MM.1S (cell line): ENCODE results near the gene BCL11B.

Experiments
- DNase-seq: peaks from one replicate; pipeline ENCODE4 v3.0.0-alpha.2; 2015
- H2AFZ ChIP-seq: fragments of 300-600 bp; sonication (generic); 2 replicates; pipeline ENCODE4 v1.6.0; 2016; ENCODE audit warnings: antibody characterized with exemption, low read length
- H3F3A ChIP-seq: fragments of 300-600 bp; sonication (generic); 2 replicates; pipeline ENCODE4 v1.6.1; 2016; ENCODE audit warnings: mild to moderate bottlenecking, antibody characterized with exemption, low read length, moderate library complexity, mixed read lengths; ENCODE audit not compliant: insufficient read depth
- H3K27ac ChIP-seq: fragments of 300-600 bp; sonication (generic); 2 replicates; pipeline ENCODE4 v1.5.1; 2016; ENCODE audit warnings: mild to moderate bottlenecking, low read length
- H3K27me3 ChIP-seq: fragments of 300-600 bp; sonication (generic); replicated peaks from 2 replicates; pipeline ENCODE4 v1.6.0; 2016; ENCODE audit warnings: low read length; ENCODE audit not compliant: insufficient read depth
- H3K36me3 ChIP-seq: fragments of 300-600 bp; sonication (generic); replicated peaks from 2 replicates; pipeline ENCODE4 v1.6.1; 2016; ENCODE audit warnings: mild to moderate bottlenecking, low read length, mixed read lengths; ENCODE audit not compliant: insufficient read depth
- H3K4me1 ChIP-seq: fragments of 300-600 bp; sonication (generic); 2 replicates; pipeline ENCODE4 v1.6.1; 2016; ENCODE audit warnings: low read length, mixed read lengths
- H3K4me2 ChIP-seq: fragments of 300-600 bp; sonication (generic); 2 replicates; pipeline ENCODE4 v1.6.0; 2016; ENCODE audit warnings: low read depth, low read length
- H3K4me3 ChIP-seq: fragments of 300-600 bp; sonication (generic); 2 replicates; pipeline ENCODE4 v1.5.1; 2016; ENCODE audit warnings: low read length, mixed read lengths
- H3K79me2 ChIP-seq: fragments of 300-600 bp; sonication (generic); 2 replicates; pipeline ENCODE4 v1.6.1; 2016; ENCODE audit warnings: mixed run types, low read length, mixed read lengths
- H3K9ac ChIP-seq: fragments of 300-600 bp; sonication (generic); 2 replicates; pipeline ENCODE4 v1.6.1; 2016; ENCODE audit warnings: low read length, mixed read lengths
- H3K9me2 ChIP-seq: fragments of 300-600 bp; sonication (generic); replicated peaks from 2 replicates; pipeline ENCODE4 v1.6.1; 2016; ENCODE audit warnings: mild to moderate bottlenecking, low read length, mixed read lengths; ENCODE audit not compliant: insufficient read depth
- H3K9me3 ChIP-seq: fragments of 300-600 bp; sonication (generic); replicated peaks from 2 replicates; pipeline ENCODE4 v1.6.1; 2016; ENCODE audit warnings: mild to moderate bottlenecking, low read length, mixed read lengths; ENCODE audit not compliant: insufficient read depth
- H4K20me1 ChIP-seq: fragments of 300-600 bp; sonication (generic); 2 replicates; pipeline ENCODE4 v1.6.1; 2016; ENCODE audit warnings: mild to moderate bottlenecking, low read length, moderate library complexity, mixed read lengths; ENCODE audit not compliant: insufficient read depth
- EZH2 ChIP-seq: fragments of 300-600 bp; sonication (generic); optimal IDR thresholded peaks from 2 replicates; pipeline ENCODE3; 2017; ENCODE audit warnings: low read depth, mild to moderate bottlenecking, antibody characterized with exemption, low read length, mixed read lengths
- EZH2phosphoT487 ChIP-seq: fragments of 300-600 bp; sonication (generic); IDR thresholded peaks from 2 replicates; pipeline ENCODE4 v1.6.1; 2018; ENCODE audit warnings: antibody characterized with exemption, low read length
- TF ChIP-seq, protein P1 (sequence below): fragments of 300-600 bp; sonication (generic); IDR thresholded peaks from 2 replicates; pipeline ENCODE4 v1.5.1; 2016; ENCODE audit warnings: antibody characterized with exemption, low read length, mixed read lengths

Gene BCL11B

DNA sequence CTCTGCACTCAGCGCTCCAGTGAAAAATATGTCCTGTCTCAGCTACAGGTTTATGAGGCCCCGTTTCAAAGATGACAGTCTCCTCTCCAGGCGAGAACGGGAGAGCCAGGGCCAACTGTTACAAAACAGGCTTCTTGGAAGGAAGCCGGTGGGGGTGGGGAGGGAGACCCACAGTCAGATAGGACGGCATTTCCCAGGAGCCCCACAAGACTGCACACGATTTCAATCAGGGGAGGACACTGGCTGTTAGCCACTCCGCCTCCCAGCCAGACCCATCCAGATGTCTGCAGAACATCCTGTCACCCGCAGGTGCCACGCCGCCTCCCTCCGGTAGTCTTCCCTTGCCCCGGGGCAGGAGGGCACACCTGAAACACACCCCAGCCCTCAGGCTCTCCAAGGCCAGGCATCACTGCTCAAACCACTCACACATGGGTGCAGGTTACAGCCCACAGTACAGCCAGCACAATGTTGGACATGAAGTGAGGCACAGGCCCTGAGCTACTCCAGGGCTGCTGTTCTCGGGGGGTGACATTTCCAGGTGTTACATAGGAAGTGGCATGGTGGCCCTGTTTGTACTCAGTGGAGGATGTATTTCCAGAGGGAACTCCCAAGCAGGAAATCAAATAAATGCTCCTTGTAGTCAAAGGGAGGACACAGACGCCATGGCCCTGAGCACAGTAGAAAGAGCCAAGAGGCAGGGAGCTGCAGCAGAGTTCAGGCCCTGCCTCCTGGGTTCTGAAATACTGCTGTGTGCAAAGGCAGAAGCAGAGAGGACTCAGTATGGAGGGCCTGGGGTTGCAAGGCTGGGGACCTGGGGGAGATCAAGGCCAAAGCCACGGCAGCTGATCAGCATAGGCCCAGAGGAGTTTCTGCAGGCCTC is 138.1 kb downstream of the BCL11B start:
- no peak overlapping the region for H3K9ac ChIP-seq
- H3K36me3 ChIP-seq = no peaks in the 10 kb centered on the region

DNA sequence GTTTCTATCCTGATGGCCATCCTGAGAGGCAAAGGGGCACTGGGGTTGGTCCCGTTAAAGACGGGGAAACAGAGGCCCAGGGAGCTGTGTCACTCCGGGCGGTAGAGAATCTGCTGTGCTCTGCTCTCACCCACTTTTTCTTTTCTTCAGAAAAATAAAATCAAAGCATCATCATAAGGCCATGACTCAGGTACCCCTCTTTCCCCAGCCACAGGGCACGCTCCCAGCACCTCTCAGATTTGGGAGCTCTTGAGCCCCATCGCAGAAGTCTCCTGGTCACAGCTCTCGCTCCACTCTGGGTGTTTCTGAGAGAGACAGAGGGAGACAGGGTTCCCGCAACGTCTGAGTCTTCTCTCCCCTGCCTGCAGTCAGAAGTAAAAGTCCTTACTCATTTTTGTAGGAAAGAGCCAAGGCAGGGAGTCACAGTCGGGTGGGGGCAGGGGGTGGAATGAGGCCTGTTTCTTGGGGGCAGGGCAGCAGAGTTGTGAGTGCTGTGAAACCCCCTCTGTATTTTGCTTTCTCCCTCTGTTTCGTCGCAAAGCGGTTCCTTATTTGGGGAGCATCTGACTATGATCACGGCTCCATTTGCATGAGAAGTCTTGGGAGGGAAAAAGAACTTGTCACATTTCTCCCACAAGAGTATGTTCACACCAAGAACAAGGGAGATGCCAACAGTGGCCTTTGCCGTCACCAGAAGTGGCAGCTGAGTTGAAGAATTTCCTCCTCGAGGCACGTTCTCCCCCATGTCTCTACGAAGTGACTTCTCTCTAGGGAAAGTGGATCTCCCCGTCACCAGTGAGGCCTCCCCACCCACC is 139.0 kb downstream of the BCL11B start:
- Histone ChIP-seq H3K9me3 (no peaks in the 10 kb centered on the region), H3K9me2 (no peaks in the 10 kb centered on the region), H4K20me1 (no peaks in the 10 kb centered on the region), H3K4me3 (no peak overlapping the region), H3K27ac (no peak overlapping the region), H2AFZ (no peak overlapping the region), H3F3A (no peaks in the 10 kb centered on the region), H3K4me2 (no peak overlapping the region), H3K27me3 (no peaks in the 10 kb centered on the region), H3K36me3 (no peaks in the 10 kb centered on the region), H3K9ac (no peak overlapping the region), H3K4me1 (no peaks in the 10 kb centered on the region), H3K79me2 (no peaks in the 10 kb centered on the region)
- DNase-seq = no peak
- TF ChIP-seq EZH2phosphoT487 (no peak), EZH2 (no peak)
- TF ChIP-seq, protein P1, sequence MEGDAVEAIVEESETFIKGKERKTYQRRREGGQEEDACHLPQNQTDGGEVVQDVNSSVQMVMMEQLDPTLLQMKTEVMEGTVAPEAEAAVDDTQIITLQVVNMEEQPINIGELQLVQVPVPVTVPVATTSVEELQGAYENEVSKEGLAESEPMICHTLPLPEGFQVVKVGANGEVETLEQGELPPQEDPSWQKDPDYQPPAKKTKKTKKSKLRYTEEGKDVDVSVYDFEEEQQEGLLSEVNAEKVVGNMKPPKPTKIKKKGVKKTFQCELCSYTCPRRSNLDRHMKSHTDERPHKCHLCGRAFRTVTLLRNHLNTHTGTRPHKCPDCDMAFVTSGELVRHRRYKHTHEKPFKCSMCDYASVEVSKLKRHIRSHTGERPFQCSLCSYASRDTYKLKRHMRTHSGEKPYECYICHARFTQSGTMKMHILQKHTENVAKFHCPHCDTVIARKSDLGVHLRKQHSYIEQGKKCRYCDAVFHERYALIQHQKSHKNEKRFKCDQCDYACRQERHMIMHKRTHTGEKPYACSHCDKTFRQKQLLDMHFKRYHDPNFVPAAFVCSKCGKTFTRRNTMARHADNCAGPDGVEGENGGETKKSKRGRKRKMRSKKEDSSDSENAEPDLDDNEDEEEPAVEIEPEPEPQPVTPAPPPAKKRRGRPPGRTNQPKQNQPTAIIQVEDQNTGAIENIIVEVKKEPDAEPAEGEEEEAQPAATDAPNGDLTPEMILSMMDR = no peak

More for the DNA sequence above, 138.1 kb downstream of the BCL11B start:
- no peaks in the 10 kb centered on the region for H3K9me2 ChIP-seq
- H3K9me3 ChIP-seq = no peaks in the 10 kb centered on the region
- DNase-seq = no peak
- H3K27me3 ChIP-seq = no peaks in the 10 kb centered on the region
- no peak overlapping the region for H3K4me2 ChIP-seq
- no peak overlapping the region for H3K4me3 ChIP-seq
- H3K27ac ChIP-seq = no peak overlapping the region
- no peaks in the 10 kb centered on the region for H3K79me2 ChIP-seq
- no peaks in the 10 kb centered on the region for H3F3A ChIP-seq
- H4K20me1 ChIP-seq = no peaks in the 10 kb centered on the region
- TF ChIP-seq, protein P1 = no peak
- TF ChIP-seq EZH2phosphoT487 = no peak
- TF ChIP-seq EZH2 = no peak
- H2AFZ ChIP-seq = no peak overlapping the region
- no peaks in the 10 kb centered on the region for H3K4me1 ChIP-seq

- no peak overlapping the region for H3K4me2 ChIP-seq
- H3K9me3 ChIP-seq = no peaks in the 10 kb centered on the region
- no peaks in the 10 kb centered on the region for H3K27me3 ChIP-seq
- H3K4me3 ChIP-seq = no peak overlapping the region
- no peaks in the 10 kb centered on the region for H4K20me1 ChIP-seq
- no peaks in the 10 kb centered on the region for H3K4me1 ChIP-seq
- H3K9ac ChIP-seq = no peak overlapping the region
- H2AFZ ChIP-seq = no peak overlapping the region
- no peaks in the 10 kb centered on the region for H3K79me2 ChIP-seq
- no peaks in the 10 kb centered on the region for H3K36me3 ChIP-seq
- H3K27ac ChIP-seq = no peak overlapping the region
- TF ChIP-seq EZH2 = no peak
- TF ChIP-seq, protein P1 = no peak
- TF ChIP-seq EZH2phosphoT487 = no peak
- DNase-seq = no peak
- H3F3A ChIP-seq = no peaks in the 10 kb centered on the region
- H3K9me2 ChIP-seq = no peaks in the 10 kb centered on the region
Measured at GRCh38 chr14:99131632-99132271, 140.2 kb downstream of the BCL11B start.
